Ishikawa (cell line): Measurements from ENCODE around the gene EEFSEC.

Experiments
- CEBPB ChIP-seq: IDR thresholded peaks from 2 replicates; pipeline ENCODE4 v1.6.1; 2012
- CREB1 ChIP-seq: IDR thresholded peaks from 2 replicates; pipeline ENCODE4 v1.6.1; 2012; ENCODE audit warnings: low read depth
- EGR1 ChIP-seq: IDR thresholded peaks from 2 replicates; pipeline ENCODE4 v1.6.1; 2012
- EP300 ChIP-seq: IDR thresholded peaks from 2 replicates; pipeline ENCODE4 v1.6.1; 2012; ENCODE audit warnings: borderline replicate concordance
- FOXM1 ChIP-seq: IDR thresholded peaks from 2 replicates; pipeline ENCODE4 v1.6.1; 2012; ENCODE audit warnings: low read depth, borderline replicate concordance
- NFIC ChIP-seq: IDR thresholded peaks from 2 replicates; pipeline ENCODE4 v1.6.1; 2012
- RAD21 ChIP-seq: IDR thresholded peaks from 2 replicates; pipeline ENCODE4 v1.6.1; 2012; ENCODE audit warnings: low read depth
- TAF1 ChIP-seq: IDR thresholded peaks from 2 replicates; pipeline ENCODE4 v1.6.1; 2012; ENCODE audit warnings: low read depth, mild to moderate bottlenecking
- TEAD4 ChIP-seq: IDR thresholded peaks from 2 replicates; pipeline ENCODE4 v1.6.1; 2012
- YY1 ChIP-seq: IDR thresholded peaks from 2 replicates; pipeline ENCODE4 v1.6.1; 2012; ENCODE audit warnings: low read depth
- TF ChIP-seq, protein P1 (sequence below): IDR thresholded peaks from 2 replicates; pipeline ENCODE4 v1.6.1; 2012; ENCODE audit warnings: low read depth, mild to moderate bottlenecking
- TF ChIP-seq, protein P2 (sequence below): IDR thresholded peaks from 2 replicates; pipeline ENCODE4 v1.6.1; 2012
- TF ChIP-seq, protein P3 (sequence below): IDR thresholded peaks from 2 replicates; pipeline ENCODE4 v1.6.1; 2012

DNA sequence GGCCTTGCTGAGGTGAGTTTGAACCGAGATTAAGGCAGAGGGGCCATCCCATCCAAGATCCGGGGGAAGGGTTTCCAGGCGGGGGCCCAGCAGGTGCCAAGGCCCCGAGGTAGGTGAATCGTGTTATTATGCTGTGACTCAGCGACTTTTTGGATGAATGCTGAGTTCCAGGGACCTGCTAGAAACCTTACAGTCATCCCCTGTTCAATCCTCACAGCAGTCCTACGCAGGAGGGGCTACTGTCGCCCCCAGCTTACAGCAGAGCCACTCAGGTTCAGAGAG is 272.5 kb downstream of the EEFSEC start:
- TF ChIP-seq, protein P1, sequence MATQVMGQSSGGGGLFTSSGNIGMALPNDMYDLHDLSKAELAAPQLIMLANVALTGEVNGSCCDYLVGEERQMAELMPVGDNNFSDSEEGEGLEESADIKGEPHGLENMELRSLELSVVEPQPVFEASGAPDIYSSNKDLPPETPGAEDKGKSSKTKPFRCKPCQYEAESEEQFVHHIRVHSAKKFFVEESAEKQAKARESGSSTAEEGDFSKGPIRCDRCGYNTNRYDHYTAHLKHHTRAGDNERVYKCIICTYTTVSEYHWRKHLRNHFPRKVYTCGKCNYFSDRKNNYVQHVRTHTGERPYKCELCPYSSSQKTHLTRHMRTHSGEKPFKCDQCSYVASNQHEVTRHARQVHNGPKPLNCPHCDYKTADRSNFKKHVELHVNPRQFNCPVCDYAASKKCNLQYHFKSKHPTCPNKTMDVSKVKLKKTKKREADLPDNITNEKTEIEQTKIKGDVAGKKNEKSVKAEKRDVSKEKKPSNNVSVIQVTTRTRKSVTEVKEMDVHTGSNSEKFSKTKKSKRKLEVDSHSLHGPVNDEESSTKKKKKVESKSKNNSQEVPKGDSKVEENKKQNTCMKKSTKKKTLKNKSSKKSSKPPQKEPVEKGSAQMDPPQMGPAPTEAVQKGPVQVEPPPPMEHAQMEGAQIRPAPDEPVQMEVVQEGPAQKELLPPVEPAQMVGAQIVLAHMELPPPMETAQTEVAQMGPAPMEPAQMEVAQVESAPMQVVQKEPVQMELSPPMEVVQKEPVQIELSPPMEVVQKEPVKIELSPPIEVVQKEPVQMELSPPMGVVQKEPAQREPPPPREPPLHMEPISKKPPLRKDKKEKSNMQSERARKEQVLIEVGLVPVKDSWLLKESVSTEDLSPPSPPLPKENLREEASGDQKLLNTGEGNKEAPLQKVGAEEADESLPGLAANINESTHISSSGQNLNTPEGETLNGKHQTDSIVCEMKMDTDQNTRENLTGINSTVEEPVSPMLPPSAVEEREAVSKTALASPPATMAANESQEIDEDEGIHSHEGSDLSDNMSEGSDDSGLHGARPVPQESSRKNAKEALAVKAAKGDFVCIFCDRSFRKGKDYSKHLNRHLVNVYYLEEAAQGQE = no peak
- TF ChIP-seq RAD21 = no peak
- TF ChIP-seq, protein P2, sequence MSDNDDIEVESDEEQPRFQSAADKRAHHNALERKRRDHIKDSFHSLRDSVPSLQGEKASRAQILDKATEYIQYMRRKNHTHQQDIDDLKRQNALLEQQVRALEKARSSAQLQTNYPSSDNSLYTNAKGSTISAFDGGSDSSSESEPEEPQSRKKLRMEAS = no peak
- TF ChIP-seq NFIC = no peak
- TF ChIP-seq EP300 = no peak
- no peak for TF ChIP-seq TAF1
- no peak for TF ChIP-seq YY1
- no peak for TF ChIP-seq FOXM1
- TF ChIP-seq, protein P3, sequence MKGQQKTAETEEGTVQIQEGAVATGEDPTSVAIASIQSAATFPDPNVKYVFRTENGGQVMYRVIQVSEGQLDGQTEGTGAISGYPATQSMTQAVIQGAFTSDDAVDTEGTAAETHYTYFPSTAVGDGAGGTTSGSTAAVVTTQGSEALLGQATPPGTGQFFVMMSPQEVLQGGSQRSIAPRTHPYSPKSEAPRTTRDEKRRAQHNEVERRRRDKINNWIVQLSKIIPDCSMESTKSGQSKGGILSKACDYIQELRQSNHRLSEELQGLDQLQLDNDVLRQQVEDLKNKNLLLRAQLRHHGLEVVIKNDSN = no peak
- no peak for TF ChIP-seq TEAD4
- TF ChIP-seq CEBPB = no peak
- TF ChIP-seq EGR1 = no peak
- no peak for TF ChIP-seq CREB1
